ENCODE results near the gene SRP9.
A peak's percentile ranks its signal among the peaks of the same experiment; 100 is the strongest.
"Not testable (repeated sequence)": the region's sequence is repeated elsewhere in the genome, so short reads cannot be mapped to it uniquely, and the experiment has no call there.

Gene SRP9

GRCh38 chr1:225809842-225810578 is 32.4 kb downstream of the SRP9 start, which contains the start of gene EPHX1:
EPHX1 (plus strand) TSS chr1:225810124; CDS start chr1:225828730, 18,606 bp downstream.
- H3K4me1 ChIP-seq, result peaks cover 0 to 52% (median 41%) of the 10 kb centered on the region in 4 donors
- H3K27me3 ChIP-seq, result no peaks in the 10 kb centered on the region
- H3K36me3 ChIP-seq, result no peaks in the 10 kb centered on the region
- peak; percentile 38 to 51 for TF ChIP-seq CTCF (IDR thresholded peaks at IDR 0.05)
- intact Hi-C loops (cut with DNase I; ENCODE audit: low total_unique reads), result loop anchor here (2.0 kb wide), 1 partner anchor 33 kb away; the partner anchor contains the start of gene SRP9
- H3K4me3 ChIP-seq, result peak within 1 kb of the TSS; percentile 58 to 82
- peak; percentile 92 to 96 for DNase-seq
- H3K27ac ChIP-seq, result peak within 1 kb of the TSS; percentile 68 to 74
- H3K9me3 ChIP-seq, result no peaks in the 10 kb centered on the region

- intact Hi-C loops (cut with DNase I; ENCODE audit: low total_unique reads), result loop anchor here (2.0 kb wide), 1 partner anchor 34 kb away; the partner anchor contains the start of gene SRP9
- Histone ChIP-seq H3K27ac (peak overlapping the region; percentile 68 to 74), H3K4me3 (peak overlapping the region; percentile 58 to 82), H3K4me1 (peaks cover under 1 to 60% (median 48%) of the 10 kb centered on the region in 4 donors)
- H3K27me3 ChIP-seq, DNase-seq, H3K36me3 ChIP-seq, H3K9me3 ChIP-seq: not testable (repeated sequence)
Observed at GRCh38 chr1:225810579-225811538, 33.2 kb downstream of the SRP9 start.

- no peak for TF ChIP-seq CTCF (IDR thresholded peaks at IDR 0.05)
- Histone ChIP-seq H3K36me3 (no peaks in the 10 kb centered on the region), H3K4me3 (peak overlapping the region; percentile 58 to 82), H3K4me1 (peaks cover 8 to 70% (median 58%) of the 10 kb centered on the region in 4 donors), H3K27ac (peak overlapping the region; percentile 68 to 74), H3K27me3 (no peaks in the 10 kb centered on the region), H3K9me3 (no peaks in the 10 kb centered on the region)
- DNase-seq, result no peak
- intact Hi-C loops (cut with DNase I; ENCODE audit: low total_unique reads), result loop anchor here (2.0 kb wide), 1 partner anchor 35 kb away; the partner anchor contains the start of gene SRP9
Observed at GRCh38 chr1:225811622-225812487, 34.2 kb downstream of the SRP9 start.

- DNase-seq, result no peak
- Histone ChIP-seq H3K4me3 (no peak overlapping the region), H3K27ac (peak overlapping the region in 1 of 2 donors; percentile 93), H3K27me3 (no peaks in the 10 kb centered on the region), H3K36me3 (no peaks in the 10 kb centered on the region), H3K4me1 (peaks cover 8 to 78% (median 65%) of the 10 kb centered on the region in 4 donors), H3K9me3 (no peaks in the 10 kb centered on the region)
- no peak for TF ChIP-seq CTCF (IDR thresholded peaks at IDR 0.05)
- intact Hi-C loops (cut with DNase I; ENCODE audit: low total_unique reads), result no loop called here
Observed at GRCh38 chr1:225812488-225813213, 35.0 kb downstream of the SRP9 start.

- Histone ChIP-seq H3K27me3 (no peaks in the 10 kb centered on the region), H3K27ac (peak overlapping the region; percentile 63 to 93), H3K4me3 (no peak overlapping the region), H3K36me3 (no peaks in the 10 kb centered on the region), H3K4me1 (peaks cover 13 to 85% (median 72%) of the 10 kb centered on the region in 4 donors), H3K9me3 (no peaks in the 10 kb centered on the region)
- peak in 1 of 2 donors; percentile 64 for DNase-seq
- intact Hi-C loops (cut with DNase I; ENCODE audit: low total_unique reads), result no loop called here
- TF ChIP-seq CTCF (IDR thresholded peaks at IDR 0.05), result no peak
Observed at GRCh38 chr1:225813214-225813964, 35.8 kb downstream of the SRP9 start.
